ENCODE results near the gene MEGF6.

MEGF6 gene

DNA sequence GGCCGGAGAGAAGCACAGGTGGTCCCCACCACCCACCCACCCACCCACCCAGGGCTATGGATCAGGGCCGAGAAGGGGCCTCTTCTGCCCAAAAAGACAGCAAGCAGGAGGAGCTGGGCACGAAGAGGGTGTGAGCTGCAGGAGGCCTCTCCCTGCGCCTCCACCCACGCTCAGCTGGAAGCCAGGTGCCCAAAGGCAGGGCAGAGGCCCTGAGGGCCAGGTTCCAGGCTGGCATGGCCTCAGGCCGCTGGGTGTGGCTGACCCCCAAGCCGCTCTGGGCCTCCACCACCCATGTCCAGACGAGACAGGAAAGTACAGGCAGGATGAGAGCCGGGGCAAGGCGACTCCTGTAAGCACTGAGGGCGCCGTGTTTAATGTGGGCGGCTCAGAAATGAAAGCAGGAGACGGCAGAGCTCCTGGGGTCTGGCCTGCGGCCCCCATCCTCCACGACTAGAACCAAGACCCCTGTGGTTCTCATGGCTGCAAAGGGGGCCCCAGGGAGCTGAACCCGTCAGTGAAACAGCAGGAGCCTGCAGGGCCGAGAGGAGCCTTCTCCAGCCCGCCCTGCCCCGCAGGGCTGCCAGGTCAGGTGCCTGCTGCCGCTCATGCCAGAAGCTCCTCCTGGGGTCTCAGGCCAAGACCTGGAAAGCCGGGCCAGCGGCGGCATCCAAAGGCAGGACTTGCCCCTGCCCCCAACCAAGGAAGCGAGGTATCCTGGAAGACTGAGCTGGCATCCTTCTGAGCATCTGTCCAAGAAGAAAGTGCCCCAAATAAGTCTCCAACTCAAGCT is 56.0 kb downstream of the MEGF6 start:
- no peak for DNase-seq

DNA sequence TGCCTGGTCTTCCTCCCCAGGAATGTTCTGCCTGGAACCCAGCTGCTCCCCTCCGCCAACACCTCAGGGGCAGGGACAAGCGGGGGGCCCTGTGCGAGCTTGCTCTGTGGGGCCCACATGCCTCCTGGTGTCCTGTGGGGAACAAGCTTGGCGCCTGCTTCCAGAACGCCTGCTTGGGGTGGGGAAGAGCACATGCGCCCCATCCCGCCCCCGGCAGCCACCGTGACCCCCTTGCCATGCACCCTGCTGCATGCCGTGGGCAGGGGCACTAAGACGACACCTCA is 57.4 kb downstream of the MEGF6 start:
- no peak for DNase-seq

DNA sequence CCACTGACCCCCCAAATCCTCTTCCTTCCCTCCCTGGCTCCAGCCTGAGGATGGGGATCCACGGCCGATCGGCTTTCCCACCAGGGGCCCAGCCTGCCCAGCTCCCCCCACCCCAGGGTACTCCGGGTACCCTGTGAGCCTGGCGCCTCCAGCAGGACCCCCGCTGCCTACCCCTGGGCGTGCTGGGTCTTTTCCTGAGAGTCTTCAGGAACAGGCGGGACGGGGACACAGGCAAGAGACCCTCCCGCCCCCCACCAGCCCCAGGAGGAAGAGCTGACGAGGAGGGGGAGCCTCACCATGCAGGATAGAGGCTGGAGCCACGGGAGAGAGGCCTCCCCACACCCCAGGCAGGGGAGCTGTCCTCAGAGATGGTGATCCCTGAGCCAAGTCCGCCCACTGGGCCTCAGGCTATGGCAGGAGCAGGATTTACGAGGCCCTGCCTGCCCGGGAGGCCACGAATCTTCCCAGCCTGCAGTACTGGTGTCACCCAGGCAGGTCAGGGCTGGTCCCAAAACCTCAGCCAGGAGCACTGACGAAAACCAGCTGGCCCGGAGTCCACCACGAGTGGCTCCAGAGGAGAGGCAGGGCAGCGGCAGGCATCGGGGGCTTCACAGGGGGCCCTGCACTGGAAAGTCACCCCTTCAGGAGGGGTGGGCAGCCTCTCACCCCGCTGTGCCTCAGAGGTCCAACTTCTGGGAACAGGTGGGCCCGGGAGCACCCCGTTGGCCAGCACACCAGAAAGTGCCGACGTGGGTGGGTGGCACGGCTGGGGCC is 58.0 kb downstream of the MEGF6 start:
- DNase-seq, result no peak

DNA sequence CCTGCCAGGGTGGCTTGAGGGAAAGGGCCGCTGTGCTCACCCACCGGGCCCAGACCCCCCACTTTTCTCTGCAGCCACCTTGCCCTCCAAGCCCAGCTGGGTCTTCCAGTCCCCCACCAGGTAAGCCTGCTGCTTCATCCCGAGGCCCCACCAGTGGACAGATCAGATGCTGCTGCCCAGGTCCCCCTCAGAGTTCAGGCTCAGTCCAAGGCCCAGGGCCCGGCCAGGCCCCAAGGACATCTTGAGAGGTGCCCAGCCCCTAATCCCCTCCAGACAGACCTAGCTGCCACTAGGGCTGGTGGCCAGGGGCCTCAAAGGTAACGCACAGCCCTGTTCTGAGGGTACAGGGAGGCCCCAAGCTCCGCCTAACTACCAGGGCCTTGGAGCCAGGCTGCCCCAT is 58.6 kb downstream of the MEGF6 start:
- DNase-seq, result no peak

DNA sequence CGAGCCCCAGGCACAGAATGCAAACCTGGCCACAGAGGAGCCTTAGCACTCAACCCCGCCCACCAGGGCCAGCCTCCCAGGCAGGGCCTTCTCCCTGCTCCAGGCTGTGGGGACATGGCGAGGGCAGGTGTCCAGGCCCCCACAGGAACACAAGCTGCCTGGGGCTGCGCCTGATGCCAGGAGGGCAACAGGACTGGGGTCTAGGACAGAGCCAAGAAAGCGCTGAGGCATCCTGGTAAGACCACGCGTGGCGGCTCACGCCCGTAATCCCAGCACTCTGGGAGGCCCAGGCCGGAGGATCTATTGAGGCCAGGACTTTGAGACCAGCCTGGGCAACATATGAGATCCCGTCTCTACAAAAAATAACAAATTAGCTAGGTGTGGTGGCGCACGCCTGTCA is 59.1 kb downstream of the MEGF6 start:
- no peak for DNase-seq

DNA sequence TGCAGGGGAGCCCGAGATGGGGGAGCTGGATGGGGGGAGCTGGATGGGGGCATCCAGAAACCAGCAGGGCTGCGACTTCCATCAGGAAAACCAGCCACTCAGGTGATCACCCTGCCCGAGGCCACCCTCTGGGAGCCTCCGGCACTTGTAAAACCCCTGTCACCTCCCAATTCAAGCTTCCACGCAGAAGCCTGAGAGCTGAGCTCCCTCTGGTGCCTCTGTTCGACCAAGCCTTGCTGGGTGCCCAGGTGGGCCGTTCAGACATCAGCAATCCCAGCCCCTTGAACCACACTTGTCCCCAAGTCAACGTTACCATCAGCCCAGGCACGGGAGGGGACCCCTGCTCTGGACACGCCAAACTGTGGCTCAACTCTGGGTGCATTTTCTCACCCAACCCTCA is 59.6 kb downstream of the MEGF6 start:
- DNase-seq, result no peak

DNA sequence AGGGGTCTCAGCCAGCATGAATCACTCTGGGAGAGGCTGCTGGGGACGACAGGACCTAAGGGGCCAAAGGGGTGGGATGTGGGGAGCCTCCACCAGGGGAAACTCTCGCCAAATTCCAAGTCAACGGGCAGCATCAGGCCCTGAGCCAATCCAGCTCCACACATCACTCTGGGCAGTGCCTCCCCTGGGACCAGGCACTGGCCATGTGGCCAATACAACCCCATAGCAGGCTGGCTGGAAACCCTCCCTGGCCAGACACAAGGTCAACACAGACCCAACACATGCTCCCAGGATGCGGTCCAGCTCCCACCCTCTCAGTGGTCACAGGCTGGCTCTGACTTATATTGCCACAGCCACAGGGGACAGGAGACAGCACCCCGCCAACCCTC is 60.0 kb downstream of the MEGF6 start:
- DNase-seq, result no peak

DNA sequence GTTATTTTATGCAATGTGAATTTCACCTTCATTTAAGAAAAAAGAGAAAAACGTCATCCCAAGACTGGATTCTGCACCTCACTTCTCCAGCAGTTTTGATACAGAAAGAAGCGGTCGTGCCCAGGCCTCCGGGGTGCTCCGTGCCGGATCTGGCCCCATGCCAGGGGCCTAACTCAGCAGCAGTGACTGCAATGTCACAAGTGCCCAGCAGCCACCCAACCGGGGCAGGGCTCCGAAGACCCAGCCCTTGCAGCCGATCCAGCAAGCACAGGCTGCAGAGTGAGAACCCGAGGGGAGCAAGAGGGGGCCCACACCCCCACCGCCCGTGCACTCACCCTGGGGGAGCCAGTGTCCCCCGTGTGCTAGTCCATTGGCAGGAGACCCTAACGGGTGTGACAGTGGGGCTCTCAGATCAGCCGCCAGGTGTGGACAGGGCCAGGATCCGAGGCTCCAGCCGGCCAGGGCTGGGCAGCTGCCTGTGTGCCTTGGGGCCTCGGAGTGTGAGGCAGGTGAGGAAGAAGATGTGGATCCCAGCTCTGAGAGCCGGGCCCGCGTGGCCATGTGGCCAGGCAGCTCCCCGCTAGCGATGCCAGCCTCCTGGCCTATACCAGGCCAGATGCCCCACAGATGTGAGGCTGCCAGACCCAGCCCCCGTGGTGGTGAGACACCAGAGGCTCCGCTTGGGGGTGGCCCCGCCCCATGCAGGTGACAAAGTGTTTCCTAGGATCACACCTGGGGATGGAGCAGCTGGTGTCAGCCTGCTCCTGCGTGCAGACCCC is 60.6 kb downstream of the MEGF6 start:
- DNase-seq, result no peak

DNA sequence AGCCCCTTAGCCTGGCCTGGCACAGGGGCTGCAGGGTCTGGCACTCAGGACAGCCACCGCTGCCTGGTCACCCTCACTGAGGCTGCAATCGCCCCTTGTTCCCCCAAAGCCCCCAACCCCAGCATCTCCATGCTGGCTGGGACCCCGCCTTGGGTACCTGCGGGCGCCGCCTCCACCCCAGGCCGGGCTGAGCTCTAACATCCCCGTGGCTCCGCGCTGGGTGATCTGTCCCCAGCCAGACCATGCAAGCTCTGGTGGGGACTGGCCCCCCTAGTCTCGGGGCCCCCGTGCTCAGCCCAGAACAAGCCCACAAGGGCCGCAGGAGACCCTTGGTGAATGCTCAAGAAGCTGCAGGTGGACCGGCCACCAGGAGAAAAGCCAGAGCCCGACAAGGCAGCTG is 62.4 kb downstream of the MEGF6 start:
- DNase-seq, result no peak

DNA sequence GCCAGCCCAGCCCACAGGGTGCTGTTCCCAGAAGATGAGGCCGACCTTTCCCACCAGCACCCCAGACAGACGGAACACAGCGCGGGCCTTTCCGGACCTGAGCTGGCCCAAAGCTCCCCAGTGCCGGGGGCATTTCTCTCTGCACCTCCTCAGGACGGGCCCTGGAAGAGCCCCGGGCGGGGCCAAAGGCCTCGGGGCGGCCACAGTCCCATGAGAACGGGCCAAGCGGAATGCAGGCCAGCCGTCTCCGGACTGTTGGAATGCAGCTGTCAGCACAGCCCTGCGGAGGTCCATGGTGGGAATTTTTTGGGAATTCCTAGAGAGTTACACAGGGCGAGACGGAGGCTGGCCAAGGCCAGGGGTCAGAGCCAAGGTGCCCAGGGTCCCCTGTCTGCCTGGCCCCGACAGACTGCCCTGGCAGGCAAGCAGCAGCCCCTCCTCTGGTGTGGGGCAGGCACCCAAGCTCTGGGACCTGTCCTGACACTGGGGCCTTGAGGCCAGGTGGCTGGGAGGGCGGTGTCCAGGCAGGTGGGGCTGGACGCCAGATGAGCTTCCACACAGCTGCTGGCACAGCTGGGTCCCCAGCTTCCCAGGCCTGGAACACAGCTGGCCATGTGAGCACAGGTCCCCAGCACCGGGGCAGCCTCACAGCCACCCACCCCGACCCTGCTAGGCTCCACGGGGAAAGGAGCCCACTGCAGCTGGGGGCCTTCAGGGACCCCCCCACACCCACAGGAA is 63.0 kb downstream of the MEGF6 start:
- DNase-seq, result no peak

DNA sequence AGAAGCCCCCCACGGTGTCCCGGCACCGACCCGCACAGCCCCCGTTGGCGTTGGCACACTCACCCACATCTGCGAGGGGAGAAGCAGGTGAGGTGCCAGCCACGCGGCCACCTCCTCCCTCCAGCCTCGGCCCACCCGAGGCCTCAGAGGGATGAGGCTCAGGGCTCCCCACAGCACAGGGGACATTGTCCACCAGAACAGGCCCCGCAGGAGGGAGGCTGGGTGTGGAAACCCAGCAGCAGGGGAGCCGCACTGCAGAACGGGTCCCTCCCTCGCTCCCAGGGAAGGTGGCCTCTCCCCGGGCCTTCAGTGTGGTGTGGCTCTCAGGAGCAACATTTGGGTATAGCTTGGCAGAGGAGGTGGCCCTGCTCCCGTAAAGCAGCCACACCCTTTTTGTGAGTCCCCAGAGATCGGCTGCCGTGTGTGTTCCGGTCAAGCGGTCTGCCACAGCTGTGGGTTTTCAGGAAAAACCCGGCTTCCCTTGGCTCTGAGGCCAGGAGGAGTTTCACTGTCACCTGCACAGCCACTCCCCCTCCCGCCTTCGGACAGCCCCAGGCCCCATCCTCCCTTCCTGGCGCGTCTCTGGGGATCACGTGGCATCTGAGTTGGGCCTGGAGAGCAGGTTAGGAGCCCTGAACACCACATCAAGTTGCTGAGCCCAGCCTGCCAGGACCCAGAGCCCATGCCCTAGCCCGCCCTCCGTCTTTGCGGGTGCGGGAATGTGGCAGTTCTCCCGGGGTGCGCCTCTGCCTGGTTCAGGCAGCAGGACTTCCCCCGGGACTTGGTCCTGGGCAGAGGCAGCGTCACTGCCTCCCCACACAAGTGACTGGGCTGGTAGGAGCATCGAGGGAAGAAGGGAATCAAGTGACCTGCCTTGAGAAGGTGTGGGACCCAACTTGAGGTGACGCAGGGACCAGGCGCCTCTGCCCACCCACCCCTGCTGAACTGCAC is 64.0 kb downstream of the MEGF6 start:
- DNase-seq, result no peak

DNA sequence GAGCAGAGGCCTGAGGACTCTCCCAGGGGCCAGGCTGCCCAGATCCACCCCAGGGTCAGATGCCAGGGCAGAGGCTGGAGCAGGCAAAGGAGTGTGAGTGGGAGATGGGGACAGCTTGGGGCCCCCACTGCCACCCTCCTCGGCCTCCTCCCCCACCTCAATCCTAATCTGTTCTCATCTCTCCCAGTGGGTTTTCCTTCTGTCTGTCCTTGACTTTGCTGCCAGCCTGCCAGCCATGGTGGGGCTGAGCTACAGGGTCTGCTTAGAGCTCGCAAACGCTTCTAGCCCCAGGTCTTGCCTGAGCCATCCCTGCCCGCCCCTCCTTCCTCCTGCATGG is 65.3 kb downstream of the MEGF6 start:
- DNase-seq, result no peak

DNA sequence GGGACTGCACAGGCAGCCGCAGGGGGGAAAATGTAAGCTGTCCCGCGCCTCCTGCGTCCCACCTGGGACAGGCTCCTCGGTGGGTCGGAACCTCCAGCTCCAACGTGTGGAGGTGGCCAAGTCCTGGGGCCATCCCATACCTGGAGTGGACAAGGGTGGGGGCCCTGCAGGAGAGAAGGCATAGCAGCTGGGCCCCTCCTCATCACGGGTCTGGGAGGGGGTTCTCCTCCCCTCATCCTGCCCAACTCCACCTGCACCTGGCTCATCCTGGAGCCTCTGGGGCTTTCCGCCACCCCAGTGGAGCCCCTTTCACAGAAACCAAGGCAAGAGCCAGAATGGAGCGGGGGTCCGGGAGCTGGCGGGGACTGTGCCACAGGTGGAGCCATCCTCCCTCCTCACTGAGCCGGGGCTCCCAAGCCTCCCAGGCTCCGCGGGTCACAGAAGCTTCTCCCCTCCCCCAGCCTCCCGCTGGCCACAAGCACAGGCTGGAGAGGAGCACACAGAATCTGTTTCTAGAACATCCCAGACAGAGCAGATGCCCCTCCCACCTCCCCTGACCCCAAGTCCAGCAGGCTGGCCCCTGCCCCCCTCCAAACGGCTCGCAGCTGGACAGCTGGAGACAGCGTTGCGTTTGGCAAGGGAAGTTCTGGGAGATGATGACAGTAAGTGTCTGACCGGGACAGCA is 65.8 kb downstream of the MEGF6 start:
- DNase-seq, result peak in 1 of 56 donors; percentile 1

DNA sequence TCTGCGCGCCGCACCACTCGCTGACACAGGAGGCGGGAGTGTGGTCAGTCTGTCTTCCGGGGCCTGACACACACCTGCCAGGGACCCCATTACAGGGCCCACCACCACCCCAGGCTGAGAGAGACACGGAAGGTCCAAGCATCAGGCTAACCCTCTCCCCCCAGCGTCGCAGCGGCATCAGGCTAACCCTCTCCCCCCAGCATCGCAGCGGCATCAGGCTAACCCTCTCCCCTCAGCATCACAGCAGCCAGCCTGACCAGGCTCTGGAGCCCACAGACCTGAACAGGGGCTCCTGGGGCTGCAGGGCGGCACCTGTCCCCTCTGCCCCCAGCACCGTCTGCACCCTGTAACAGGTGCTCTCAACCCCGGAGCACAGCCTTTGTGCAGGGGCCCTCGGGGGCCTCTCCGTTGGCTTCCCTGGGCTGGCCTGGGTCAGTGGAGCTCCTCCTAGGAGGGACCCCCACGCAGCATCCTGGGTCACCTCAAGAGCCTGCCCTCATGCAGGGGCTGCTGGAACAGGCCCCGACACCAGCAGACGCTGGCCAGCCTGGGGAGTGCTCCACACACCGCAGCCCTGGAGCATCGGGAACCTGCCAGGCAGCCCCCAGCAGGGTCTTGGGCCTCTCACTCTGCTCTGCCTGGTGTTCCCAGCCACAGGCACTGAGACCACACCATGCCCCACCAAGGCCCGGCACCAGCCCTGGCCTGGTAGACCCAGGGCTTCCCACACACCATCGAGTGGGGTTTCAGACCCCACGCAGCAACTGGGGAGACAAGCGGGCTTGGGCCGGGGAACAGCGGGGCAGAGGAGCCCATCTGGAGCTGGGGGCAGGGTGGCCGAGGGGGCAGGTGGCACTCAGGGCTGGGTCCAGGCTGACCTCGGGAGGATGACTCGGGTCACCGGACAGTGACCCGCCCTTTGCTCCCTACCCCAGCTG is 67.0 kb downstream of the MEGF6 start:
- DNase-seq, result no peak

DNA sequence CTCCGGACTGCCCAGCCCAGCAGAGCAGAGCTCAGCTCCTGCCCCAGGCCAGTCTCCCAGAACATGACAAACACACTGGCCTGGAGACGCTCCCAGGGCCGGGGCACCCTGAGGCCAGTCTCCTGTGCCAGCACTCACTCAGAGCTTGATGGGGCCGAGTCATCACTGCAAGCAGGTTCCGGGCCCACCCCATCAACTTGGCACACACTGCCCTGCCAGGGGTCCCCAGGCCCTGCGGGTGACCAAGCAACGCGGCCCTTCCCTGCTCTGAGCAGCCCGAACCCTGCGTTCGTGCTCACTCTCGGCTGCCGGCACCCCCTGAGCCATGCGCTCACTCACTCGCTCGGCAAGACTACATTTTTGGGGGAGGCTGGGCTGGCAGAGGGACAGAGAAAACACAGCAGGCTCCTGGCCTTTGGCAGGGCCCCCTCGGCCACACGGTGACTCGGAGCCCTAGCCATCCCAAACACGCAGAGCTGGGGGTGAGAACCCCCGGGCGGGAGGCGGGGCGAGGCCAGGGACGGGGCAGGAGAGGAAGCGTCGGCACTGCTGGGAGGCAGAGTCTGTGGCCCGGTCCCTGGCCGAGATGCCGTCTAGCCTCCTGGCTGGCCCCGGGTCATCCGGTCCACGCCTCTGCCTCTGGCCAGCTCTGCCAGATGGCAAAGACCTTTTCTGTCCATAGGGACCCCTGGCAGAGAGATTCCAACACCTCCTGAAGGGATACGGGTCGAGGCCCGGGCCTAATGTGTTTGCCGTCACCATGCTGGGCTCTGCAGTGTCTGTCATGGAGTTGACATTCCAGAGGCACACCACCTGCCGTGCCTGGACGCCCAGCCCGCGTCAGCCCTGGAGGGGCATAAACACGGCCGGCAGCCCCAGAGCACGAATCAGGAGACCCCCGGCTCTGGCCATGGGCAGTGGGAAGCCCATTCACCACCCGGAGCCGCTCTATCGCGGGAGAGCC is 68.0 kb downstream of the MEGF6 start:
- peak in 1 of 56 donors; percentile 37 for DNase-seq

DNA sequence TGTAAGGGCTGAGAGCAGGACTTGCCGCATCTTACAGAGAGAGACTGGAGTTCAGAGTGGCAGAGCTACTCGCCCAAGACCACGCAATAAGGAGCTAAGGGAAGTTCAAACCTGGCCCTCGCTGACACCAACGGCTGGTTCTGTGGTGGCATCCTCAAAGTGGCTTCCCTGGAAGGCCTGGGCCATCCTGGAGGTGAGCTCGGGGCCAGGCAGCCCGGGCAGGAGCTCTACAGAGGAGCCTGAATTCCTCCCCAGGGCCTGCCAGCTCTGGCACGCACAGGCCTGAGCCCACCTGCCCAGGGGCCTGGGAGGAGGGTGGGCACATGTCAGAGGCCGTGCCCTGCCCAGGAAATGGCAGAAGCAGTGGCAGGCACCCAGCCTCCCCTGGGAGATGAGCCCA is 68.6 kb downstream of the MEGF6 start:
- no peak for DNase-seq

DNA sequence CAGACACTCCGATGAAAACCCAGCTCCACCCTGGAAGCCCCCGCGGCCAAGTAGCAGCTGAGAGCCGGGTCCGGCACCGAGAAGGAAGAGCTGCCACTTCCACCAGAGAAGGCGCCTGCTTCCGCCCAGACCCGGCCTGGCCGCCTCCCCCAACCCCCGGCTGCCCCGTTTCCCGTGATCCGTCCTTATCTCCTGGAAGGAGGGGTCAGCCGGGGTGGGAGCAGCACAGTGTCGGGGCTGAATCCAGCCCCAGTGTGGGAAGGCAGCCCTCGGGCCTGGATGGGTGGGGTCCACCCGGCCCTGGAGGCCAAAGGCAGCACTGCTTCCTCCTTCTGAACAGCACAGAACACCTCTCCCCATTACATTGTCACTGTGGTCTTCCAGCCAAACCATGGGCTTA is 69.4 kb downstream of the MEGF6 start:
- no peak for DNase-seq

DNA sequence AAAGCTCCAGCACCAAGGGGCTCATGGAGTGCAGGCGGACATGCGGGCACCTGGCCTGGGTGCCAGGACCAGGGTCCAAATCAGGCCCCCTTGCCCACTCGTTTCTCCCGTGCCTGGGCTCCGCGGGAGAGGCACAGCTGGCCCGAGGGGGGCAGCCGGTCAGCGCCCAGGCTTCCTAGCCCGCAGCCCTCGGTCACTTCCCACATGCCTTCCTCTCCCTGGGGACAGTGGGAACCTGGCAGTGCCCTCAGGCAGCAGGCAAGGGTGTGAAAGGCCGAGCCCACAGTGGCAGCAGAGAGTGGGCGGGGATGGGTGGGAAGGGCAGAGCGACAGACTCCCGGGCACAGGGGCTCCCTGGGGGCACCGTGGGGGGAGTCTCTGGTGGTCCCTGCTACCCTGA is 69.8 kb downstream of the MEGF6 start:
- DNase-seq, result no peak
